RKO (cell line): Measurements from ENCODE around the gene ST3GAL6.
A peak's percentile ranks its signal among the peaks of the same experiment; 100 is the strongest.

Experiments used
- DNase-seq: peaks from one replicate; pipeline ENCODE4 v3.0.0-alpha.2; 2016; ENCODE audit warnings: low spot score

Gene ST3GAL6

GRCh38 chr3:98777286-98777685 is 14.1 kb downstream of the ST3GAL6 start:
- DNase-seq: no peak

DNA sequence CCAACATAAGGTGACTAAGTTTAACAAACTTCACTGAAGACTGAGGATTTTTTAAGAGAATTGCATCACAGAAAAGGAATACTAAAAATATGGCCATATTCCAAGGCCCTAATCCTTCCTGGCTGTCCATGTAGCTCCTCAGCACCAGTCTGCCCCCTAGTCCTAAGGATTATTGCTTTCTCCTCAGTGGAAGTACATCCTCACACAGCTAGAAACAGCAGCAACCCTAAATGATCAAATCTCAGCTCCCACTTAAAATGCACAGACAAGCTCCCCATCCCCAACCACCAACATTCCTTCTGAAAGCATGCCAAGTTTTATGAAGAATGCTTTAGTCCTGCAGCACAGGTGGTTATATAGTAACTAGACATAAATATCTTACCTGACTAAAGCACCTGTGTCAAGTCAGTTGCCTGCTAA is 14.7 kb downstream of the ST3GAL6 start:
- DNase-seq: no peak

- DNase-seq: no peak
Observed at GRCh38 chr3:98778383-98778782, 15.2 kb downstream of the ST3GAL6 start.

- DNase-seq: peak; percentile 40
Observed at GRCh38 chr3:98778852-98779413, 15.8 kb downstream of the ST3GAL6 start.

DNA sequence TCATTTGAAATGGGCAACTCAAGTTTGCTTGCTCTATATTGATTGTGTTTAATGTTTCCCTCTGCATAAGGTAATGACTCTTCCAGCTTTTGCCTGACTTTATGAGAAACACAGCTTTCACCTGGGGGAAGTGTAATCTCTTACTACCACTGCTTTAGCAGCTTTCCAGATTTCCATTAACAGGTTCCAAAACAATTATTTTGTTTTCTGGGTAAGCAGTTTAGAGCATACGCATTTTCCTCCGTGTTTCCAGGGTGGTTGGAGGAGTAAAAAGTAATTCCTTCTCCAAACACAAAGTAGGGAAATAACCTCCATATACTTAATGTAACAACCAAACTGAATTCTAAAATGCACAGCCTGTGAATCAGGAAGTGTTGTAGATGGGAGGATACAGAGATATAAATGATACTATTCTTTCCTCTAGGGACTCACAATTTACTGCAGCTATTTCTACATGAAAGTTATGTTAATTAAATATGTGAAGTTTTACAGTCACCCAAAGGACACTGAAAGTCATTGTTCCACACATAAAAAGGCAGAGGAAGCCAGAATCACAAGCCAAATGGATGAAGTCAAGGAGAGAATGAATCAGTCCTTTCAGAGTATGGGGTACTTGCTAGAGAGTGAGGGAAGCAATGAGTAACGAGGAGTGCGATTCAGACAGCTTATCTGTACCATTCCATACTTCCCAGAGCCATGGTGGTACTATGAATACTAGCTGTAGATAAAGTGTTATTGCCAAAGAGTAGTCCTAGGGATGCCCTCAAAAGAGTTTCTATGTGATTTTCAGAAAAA is 16.6 kb downstream of the ST3GAL6 start:
- DNase-seq: peak; percentile 22

DNA sequence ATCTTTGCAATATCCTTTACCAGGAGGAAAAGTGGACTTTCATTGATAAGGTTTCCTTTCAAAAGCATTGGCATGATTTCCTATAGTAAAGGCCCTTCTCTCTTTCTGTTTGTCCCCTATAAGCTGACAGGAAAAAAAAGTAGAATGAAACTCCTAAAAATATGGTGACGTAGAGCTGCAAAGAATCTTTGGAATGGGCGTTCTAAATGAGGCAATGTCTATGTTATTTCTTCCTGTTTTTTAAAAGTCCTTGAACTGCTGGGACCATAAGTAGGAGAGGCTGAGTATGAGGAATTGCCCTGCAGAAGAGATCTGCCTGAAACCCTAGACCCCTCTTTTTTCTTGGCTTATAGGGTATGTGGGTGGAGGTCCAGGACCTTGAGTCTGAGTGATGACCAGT is 17.2 kb downstream of the ST3GAL6 start:
- no peak for DNase-seq

DNA sequence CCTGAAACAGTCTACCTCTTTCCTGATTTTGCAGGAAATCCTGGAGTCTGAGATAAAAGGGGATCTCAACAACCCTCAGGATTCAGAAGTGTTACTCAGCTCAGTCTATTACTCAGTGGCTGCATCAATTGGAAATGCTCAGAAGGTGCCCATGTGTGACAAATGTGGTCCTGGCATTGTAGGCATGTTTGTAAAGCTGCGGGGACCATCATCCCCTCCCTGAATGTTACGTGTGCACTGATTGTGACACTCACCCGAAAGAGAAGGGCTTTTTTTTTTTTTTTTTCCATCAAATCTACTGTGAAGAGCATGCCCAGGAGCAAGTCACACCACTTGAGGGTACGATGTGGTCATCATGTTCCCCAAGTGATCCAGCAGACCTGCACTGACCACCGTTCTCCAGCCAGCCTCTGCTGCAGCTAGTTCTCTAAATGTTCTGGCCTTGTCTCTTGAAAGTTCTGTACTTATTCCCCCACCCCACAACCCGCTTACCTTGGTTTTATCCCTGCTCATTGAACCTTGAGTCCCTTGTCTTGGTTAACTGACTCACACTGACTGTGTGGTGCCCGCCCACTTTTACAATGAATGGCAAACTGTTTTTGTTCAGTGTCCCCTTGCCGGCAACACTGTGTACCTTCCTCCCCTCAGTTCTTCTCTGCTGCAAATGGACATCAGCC is 19.8 kb downstream of the ST3GAL6 start:
- DNase-seq: no peak

- DNase-seq: no peak
Observed at GRCh38 chr3:98784042-98784441, 20.9 kb downstream of the ST3GAL6 start.

DNA sequence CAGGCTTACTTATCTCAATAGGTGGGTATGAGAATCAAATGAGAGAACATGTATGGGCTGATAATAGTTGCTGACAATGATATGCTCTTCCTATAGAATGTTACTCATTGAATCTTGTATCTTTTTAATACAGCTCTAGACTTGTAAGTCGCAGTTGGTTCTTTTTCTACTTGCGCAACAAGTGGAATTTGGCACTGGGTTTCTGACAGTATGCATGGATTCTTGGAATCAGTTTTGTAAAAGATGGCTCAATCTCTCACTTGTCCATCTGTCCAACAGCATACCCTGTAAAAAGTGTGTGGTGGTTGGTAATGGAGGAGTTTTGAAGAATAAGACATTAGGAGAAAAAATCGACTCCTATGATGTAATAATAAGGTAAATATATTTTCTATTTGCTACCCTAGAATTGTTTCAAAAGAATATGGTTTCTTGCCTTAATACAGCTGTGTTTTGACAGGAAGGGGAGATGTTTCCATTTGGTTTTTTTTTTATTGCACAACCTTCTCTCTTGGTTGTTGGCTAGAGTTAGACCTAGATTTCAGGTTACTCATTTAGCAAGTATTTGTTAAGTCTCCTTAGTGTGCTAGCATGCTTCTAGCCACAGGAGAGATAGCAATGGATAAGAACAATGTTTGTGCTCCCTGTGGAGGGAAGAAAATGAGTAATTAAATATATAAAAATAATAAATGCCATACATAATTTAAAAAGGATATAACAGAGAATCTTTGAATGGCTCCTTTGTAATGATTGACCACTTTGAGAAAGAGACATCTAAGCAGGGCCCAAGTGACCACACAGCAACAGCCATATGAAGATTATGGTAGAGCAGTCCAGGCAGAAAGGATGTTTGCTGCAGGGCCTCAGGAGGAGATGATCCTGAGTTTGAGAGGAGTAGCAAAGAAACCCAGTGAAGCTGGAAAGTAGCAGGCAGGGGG is 21.8 kb downstream of the ST3GAL6 start:
- no peak for DNase-seq

DNA sequence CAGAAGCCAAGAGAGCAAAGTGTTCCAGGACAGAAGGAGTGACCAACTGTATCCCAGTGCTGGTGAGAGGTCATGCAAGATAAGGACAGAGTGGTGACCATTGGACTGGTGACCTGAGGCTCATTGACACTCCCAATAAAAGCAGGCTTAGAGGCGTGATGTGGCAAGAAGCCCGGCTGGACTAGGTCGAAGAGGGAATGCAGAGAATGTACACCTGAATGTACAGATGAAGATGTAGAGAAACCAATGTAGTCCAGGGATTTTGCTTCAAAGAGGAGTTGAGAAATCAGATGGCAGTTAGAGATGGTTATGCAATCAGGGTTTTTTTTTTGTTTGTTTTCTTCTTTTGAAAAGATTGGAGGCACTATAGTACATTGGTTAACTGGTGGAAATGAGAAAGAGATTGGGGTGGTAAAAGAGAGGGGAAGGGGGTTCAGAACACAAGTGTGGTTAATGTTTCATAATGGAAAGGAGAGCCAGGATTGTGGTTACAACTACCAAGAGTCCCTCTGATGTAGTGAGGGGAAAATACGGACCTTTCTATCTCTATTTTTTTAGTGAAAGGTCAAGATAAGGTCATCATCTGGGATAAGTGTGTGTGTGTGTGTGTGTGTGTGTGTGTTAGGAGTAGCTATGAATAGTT is 23.3 kb downstream of the ST3GAL6 start:
- DNase-seq: no peak

DNA sequence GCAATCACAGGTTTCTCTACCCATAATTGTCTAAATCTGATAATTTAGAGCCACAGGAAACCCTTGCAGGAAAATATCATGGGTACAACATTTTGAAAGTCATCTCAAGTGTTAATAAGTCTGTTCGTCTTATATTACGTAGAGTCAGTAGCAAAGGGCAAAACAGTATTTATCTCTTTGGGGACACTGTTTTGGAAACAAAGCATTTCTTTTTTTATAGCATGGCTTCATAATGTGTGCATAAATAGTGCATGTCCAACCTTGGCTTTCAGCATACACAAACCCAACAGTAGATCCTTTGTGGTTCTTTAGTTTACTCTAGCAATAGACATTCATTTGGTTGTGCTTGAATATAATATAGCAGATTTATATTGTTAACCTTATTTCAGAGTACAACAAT is 24.0 kb downstream of the ST3GAL6 start:
- no peak for DNase-seq

- no peak for DNase-seq
Observed at GRCh38 chr3:98788651-98789050, 25.5 kb downstream of the ST3GAL6 start.

DNA sequence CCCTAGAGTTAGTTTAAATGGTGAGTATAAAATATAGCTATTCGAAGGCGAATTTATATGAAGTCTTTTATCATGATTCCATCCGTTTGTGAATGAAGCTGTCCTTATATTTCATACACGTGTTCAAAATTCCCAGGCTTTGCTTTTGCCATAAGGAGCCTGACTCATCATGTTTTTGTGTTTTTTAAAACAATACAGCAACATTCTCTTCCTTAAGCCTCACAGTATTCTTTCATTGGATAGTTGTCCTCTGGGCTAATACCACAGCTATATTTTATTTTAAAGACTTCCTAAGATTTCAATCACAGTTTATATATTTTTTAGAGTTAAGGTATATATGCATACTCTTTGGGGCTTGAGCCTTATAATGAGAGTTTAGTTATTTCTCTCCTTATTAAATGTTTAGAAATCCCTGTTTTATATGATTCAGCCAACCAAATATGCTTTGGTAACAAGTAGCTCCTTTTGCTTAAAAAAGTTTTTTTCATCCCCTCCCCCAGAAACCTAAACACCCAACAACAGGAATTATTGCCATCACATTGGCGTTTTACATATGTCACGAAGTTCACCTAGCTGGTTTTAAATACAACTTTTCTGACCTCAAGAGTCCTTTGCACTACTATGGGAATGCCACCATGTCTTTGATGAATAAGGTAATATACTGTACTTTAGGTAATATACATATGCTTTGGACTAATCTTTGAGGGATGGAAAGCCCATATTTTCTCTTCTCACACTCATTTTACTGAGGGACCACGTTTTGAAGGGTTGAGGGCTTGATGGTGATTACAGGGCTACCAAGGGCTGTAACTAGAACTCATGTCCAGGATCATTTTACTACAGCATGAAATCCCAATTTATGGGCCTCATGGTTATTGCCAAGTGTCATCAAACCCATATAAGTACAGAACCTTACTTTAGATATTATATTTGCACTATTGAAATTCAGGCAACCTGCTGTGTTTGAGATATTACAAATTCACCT is 28.5 kb downstream of the ST3GAL6 start:
- no peak for DNase-seq

DNA sequence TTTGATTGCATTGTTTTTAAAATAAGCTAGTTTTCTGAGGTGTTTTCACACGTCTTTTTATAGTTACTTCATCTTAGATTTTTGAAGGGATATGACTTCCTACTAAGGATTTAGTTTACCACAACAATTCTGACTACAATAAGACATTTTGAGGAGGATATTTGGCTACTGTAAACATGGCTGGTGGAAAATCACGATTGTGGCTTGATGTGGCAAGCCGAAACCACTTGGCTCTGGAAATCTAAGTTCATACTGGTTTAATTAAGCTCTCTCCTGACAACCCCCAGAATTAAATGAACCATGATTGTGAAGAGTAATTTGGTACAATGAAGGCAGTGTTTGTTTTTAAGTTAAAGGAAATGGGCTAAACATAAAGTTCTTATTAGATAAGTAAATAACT is 30.8 kb downstream of the ST3GAL6 start:
- no peak for DNase-seq

- DNase-seq: no peak
Observed at GRCh38 chr3:98796334-98796733, 33.2 kb downstream of the ST3GAL6 start.

DNA sequence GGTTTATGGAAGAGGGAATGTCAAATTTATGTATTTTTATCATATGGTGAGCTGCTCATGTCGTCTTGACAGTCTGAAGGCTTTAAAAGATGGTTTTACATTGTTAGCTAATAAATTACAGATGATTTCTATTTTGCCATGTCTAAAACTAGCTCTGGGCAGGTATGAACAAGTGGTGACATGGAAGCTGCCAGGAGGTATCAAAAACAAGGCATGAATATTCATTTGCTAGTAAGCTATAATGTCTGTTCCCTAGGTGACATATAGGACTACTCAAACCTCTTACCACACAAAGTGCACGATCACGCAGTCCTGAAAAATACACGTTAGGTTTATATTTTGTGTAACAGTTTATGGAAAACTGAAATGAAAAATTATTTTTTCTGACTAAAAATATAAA is 34.8 kb downstream of the ST3GAL6 start:
- no peak for DNase-seq

DNA sequence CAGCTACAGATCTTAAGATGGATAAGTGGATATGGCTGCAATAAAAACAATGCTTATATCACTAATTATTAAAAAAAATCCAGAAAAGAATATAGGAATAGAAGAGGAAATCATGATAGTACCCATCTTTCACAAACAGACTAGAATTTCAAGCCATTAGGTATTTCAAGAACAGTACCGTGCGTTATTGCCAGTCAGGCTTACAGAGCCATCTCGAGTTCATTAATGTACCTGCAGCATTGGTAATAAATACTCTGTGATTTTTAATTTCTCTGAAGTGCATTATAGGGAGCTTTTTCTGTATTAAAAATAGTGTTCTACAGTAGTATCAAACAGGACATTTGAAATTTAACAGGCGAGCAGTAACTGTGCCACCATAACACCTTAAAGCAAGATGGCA is 35.7 kb downstream of the ST3GAL6 start:
- no peak for DNase-seq

GRCh38 chr3:98799479-98799878 is 36.3 kb downstream of the ST3GAL6 start:
- DNase-seq: no peak

DNA sequence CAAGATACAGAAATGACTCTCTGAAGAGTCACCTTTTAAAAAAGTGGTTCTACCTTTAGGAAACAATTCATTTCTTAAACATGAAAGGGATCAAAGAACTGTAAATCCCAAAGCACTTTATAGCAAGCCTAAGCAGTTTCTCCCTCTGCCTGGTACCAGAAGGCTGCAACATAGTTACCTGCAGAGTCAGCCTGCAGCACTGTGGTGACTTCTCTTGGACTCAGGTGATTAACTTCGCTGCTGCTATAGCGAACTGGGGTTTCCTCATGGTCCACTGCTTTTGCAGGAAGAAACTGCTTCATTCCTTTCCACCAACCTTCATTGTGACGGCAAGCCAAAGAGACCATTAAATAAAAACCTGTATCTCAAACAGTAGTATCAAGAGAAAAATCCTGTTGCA is 37.3 kb downstream of the ST3GAL6 start:
- no peak for DNase-seq

DNA sequence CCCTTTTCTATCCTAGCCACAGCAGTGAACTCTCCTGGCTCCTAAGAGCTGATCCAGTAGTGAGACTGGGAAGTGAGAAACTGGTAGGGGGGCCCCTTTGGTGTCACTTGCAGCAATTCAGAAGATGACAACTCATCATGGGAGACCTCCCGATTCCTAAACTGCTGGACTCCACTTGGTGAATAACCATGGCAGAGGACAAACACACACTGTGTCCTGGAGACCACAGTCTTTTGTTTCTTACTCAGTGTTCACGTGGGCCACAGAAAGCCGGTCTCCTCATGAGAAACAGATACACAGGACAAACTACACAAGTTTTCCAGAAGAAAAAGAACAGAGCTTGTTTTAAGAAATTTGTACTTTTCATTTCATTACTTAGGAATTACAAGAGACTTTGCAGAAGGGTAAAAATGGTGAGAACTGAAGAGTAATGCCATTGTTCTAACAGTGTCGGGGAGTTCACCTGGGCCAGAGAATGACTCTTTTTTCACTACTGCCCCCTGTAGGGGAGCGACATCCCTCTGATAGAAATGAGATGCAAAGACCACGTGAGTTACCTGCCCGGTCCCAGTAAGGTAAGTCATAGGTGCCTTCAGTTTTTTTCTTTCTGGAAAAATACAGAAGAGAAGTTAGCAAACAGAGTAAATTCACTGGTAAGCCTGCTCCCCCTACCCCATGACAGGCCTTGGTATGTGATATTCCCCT is 38.1 kb downstream of the ST3GAL6 start:
- DNase-seq: no peak
